ENCODE measurements around the gene UBD. TPM values are rescaled to one million over a fixed set of nuclear protein-coding genes. Genes with fewer than 3 reads are reported as not detected.

UBD gene
- total RNA-seq, 2 experiments from 2014 or later = 1.6 TPM; not detected in 1

GRCh38 chr6:29506446-29507067 is 53.0 kb downstream of the UBD start:
- no peak for DNase-seq
- Mint-ChIP-seq H3K4me3 (no peak overlapping the region), H3K36me3 (no peaks in the 10 kb centered on the region), H3K9me3 (ENCODE audit: low read depth) (no peaks in the 10 kb centered on the region), H3K27ac (no peak overlapping the region), H3K27me3 (peaks cover 6% of the 10 kb centered on the region), H3K4me1 (peaks cover 26% of the 10 kb centered on the region)
- no peak for ATAC-seq
- CTCF ChIA-PET = no interaction called here

GRCh38 chr6:29505808-29506207 is 53.7 kb downstream of the UBD start:
- no peak for DNase-seq

More at GRCh38 chr6:29505808-29506207, 53.7 kb downstream of the UBD start:
- no peak overlapping the region for H3K4me3 Mint-ChIP-seq
- peaks cover 25% of the 10 kb centered on the region for H3K4me1 Mint-ChIP-seq
- ATAC-seq = no peak
- CTCF ChIA-PET = no interaction called here
- H3K36me3 Mint-ChIP-seq = no peaks in the 10 kb centered on the region
- no peak overlapping the region for H3K27ac Mint-ChIP-seq
- no peaks in the 10 kb centered on the region for H3K9me3 Mint-ChIP-seq (ENCODE audit: low read depth)
- H3K27me3 Mint-ChIP-seq = peaks cover 7% of the 10 kb centered on the region

Other genes starting within 250 kb of the UBD start
- gene OR5V1, start 190.9 kb downstream of the UBD start, total RNA-seq = not detected
- gene OR12D3, start 184.4 kb downstream of the UBD start, total RNA-seq = not detected
- not detected for gene OR12D2, start 164.1 kb downstream of the UBD start, total RNA-seq
- not detected for gene OR12D1, start 144.8 kb downstream of the UBD start, total RNA-seq
- gene OR10C1, start 120.4 kb downstream of the UBD start, total RNA-seq = not detected
- gene OR11A1, start 102.7 kb downstream of the UBD start, total RNA-seq = not detected
- gene OR2H1, start 102.6 kb downstream of the UBD start, total RNA-seq = not detected
- gene MAS1L, start 71.8 kb downstream of the UBD start, total RNA-seq = not detected
- gene OR2H2, start 25.4 kb upstream of the UBD start, total RNA-seq = not detected
- gene GABBR1, start 73.5 kb upstream of the UBD start, total RNA-seq = 1 to 10 TPM; 6.0 to 8.1 TPM
- gene MOG, start 97.4 kb upstream of the UBD start, total RNA-seq = not detected
- 10 to 100 TPM; 14.1 to 16.1 TPM for gene ZFP57, start 121.4 kb upstream of the UBD start, total RNA-seq
- 100 to 1,000 TPM; 300 to 444 TPM for gene HLA-F, start 163.7 kb upstream of the UBD start, total RNA-seq

Measured in activated CD8-positive, alpha-beta memory T cell treated with anti-CD3 and anti-CD28 coated beads, Interleukin-2, amount 10 ng/mL, durations not matched to agents 7 days and 5 days (primary cell).